SK-N-SH (cell line): ENCODE results near the gene STX5. TPM values are rescaled to one million over a fixed set of nuclear protein-coding genes. Genes with fewer than 3 reads are reported as not detected.

Experiments used
- CTCF ChIA-PET: fragments of 300-600, 350-600 bp; formaldehyde crosslinking; extraction: SDS; loops from one replicate; lab custom pipeline; 2021; lab: Yijun Ruan, JAX
- POLR2A ChIA-PET: fragments of 350-600 bp; sonication (Branson Sonifier 250); formaldehyde crosslinking; extraction: SDS; loops from one replicate; lab custom pipeline; 2020; ENCODE audit warnings: antibody characterized with exemption, inconsistent platforms; lab: Yijun Ruan, JAX
- DNase-seq: peaks from one replicate; pipeline ENCODE4 v3.0.0; 2012
- H2AFZ ChIP-seq: fragments of 200-600 bp; sonication (generic); 2 replicates; pipeline ENCODE4 v1.8.1; 2016; ENCODE audit warnings: antibody characterized with exemption, mild to moderate bottlenecking, low read depth
- H3F3A ChIP-seq: fragments of 200-600 bp; sonication (generic); replicated peaks from 2 replicates; pipeline ENCODE3; 2016; ENCODE audit warnings: antibody characterized with exemption, mild to moderate bottlenecking; ENCODE audit not compliant: insufficient read depth
- H3K27ac ChIP-seq, 2 experiments: fragments of 200-500 bp in 1 of 2; fragments of 200-600 bp in 1 of 2; sonication (Bioruptor generic) in 1 of 2; sonication (generic), shearing (Covaris generic) in 1 of 2; 2 replicates each; pipeline versions ENCODE4 v1.5.1 to v1.6.1; 2014 to 2016; ENCODE audit warnings: low read depth in 2 of 2, inconsistent platforms in 1 of 2, low read length in 1 of 2, mild to moderate bottlenecking in 1 of 2, mixed read lengths in 1 of 2
- H3K27me3 ChIP-seq: fragments of 200-600 bp; sonication (generic), shearing (Covaris generic); 2 replicates; pipeline ENCODE4 v1.6.1; 2016; ENCODE audit warnings: mixed run types; ENCODE audit not compliant: insufficient read depth
- H3K36me3 ChIP-seq, 2 experiments: fragments of 200-500 bp in 1 of 2; fragments of 200-600 bp in 1 of 2; sonication (Bioruptor generic) in 1 of 2; sonication (generic) in 1 of 2; replicated peaks in 1 of 2; 2 replicates each; pipeline versions ENCODE3 to v1.5.1; 2014 to 2016; ENCODE audit warnings: low read length in 1 of 2, mild to moderate bottlenecking in 1 of 2; ENCODE audit not compliant: insufficient read depth in 2 of 2, control insufficient read depth in 1 of 2
- H3K4me1 ChIP-seq, 2 experiments: fragments of 200-500 bp in 1 of 2; fragments of 200-600 bp in 1 of 2; sonication (Bioruptor generic) in 1 of 2; sonication (generic), shearing (Covaris generic) in 1 of 2; 2 replicates each; pipeline versions ENCODE4 v1.5.1 to v1.6.1; 2014 to 2016; ENCODE audit warnings: low read depth in 1 of 2, low read length in 1 of 2, mixed run types in 1 of 2; ENCODE audit not compliant: insufficient read depth in 2 of 2, control insufficient read depth in 1 of 2
- H3K4me2 ChIP-seq: fragments of 200-600 bp; sonication (generic), shearing (Covaris generic); 2 replicates; pipeline ENCODE4 v1.6.1; 2017; ENCODE audit warnings: mixed run types
- H3K4me3 ChIP-seq, 2 experiments: fragments of 200-500 bp in 1 of 2; fragments of 200-600 bp in 1 of 2; sonication (Bioruptor generic) in 1 of 2; sonication (generic), shearing (Covaris generic) in 1 of 2; 2 replicates each; pipeline versions ENCODE4 v1.5.1 to v1.8.1; 2014 to 2016; ENCODE audit warnings: low read depth in 2 of 2, inconsistent platforms in 1 of 2, low read length in 1 of 2, mild to moderate bottlenecking in 1 of 2, mixed read lengths in 1 of 2, moderate library complexity in 1 of 2
- H3K79me2 ChIP-seq: fragments of 200-600 bp; sonication (generic); 2 replicates; pipeline ENCODE4 v1.8.1; 2017; ENCODE audit warnings: mild to moderate bottlenecking; ENCODE audit not compliant: insufficient read depth
- H3K9ac ChIP-seq: fragments of 200-600 bp; sonication (generic); 2 replicates; pipeline ENCODE4 v1.6.1; 2017; ENCODE audit warnings: mixed run types
- H3K9me2 ChIP-seq: fragments of 200-600 bp; sonication (generic); 2 replicates; pipeline ENCODE4 v1.6.1; 2017; ENCODE audit warnings: mixed run types
- H3K9me3 ChIP-seq: fragments of 200-600 bp; sonication (generic); 2 replicates; pipeline ENCODE4 v1.6.1; 2017; ENCODE audit warnings: mixed run types, mild to moderate bottlenecking, moderate library complexity
- H4K20me1 ChIP-seq: fragments of 200-600 bp; sonication (generic); 2 replicates; pipeline ENCODE4 v1.6.1; 2017; ENCODE audit warnings: mild to moderate bottlenecking, mixed run types; ENCODE audit not compliant: insufficient read depth
- CHD2 ChIP-seq: fragments of 150-350 bp; IDR thresholded peaks from 2 replicates; pipeline ENCODE4 v1.6.1; 2018; ENCODE audit warnings: low read length; ENCODE audit not compliant: partially characterized antibody
- EP300 ChIP-seq, 2 experiments: IDR thresholded peaks; 2 replicates each; pipeline versions ENCODE4 v1.4.0 to v1.6.1; 2012; ENCODE audit warnings: borderline replicate concordance in 1 of 2, low read depth in 1 of 2, low read length in 1 of 2
- EZH2phosphoT487 ChIP-seq: fragments of 200-600 bp; sonication (generic); IDR thresholded peaks from 2 replicates; pipeline ENCODE4 v1.6.1; 2017; ENCODE audit warnings: low read depth, mixed run types, mild to moderate bottlenecking, antibody characterized with exemption, moderate library complexity, borderline replicate concordance
- FOSL2 ChIP-seq: IDR thresholded peaks from 2 replicates; pipeline ENCODE4 v1.4.0; 2012; ENCODE audit warnings: low read depth, mild to moderate bottlenecking, moderate library complexity, borderline replicate concordance
- FOXJ3 ChIP-seq: sonication (generic); formaldehyde crosslinking; IDR thresholded peaks from 2 replicates; pipeline ENCODE4 v1.5.1; 2020; ENCODE audit warnings: mild to moderate bottlenecking, missing genetic modification reagents
- FOXM1 ChIP-seq: IDR thresholded peaks from 2 replicates; pipeline ENCODE4 v1.4.0; 2012; ENCODE audit warnings: low read depth, mild to moderate bottlenecking
- MEF2A ChIP-seq: IDR thresholded peaks from 2 replicates; pipeline ENCODE4 v1.4.0; 2012; ENCODE audit warnings: low read depth, borderline replicate concordance
- MXI1 ChIP-seq: IDR thresholded peaks from 2 replicates; pipeline ENCODE4 v1.6.1; 2012; ENCODE audit warnings: mild to moderate bottlenecking, low read depth, low read length, improper control_type of control experiment
- NFIC ChIP-seq: IDR thresholded peaks from 2 replicates; pipeline ENCODE4 v1.4.0; 2012; ENCODE audit warnings: borderline replicate concordance
- RAD21 ChIP-seq: IDR thresholded peaks from 2 replicates; pipeline ENCODE4 v1.6.1; 2012; ENCODE audit warnings: mild to moderate bottlenecking, low read length
- RCOR1 ChIP-seq: fragments of 150-350 bp; IDR thresholded peaks from 2 replicates; pipeline ENCODE4 v1.6.1; 2017; ENCODE audit warnings: antibody characterized with exemption, low read length
- TAF1 ChIP-seq: IDR thresholded peaks from 2 replicates; pipeline ENCODE4 v1.6.1; 2012; ENCODE audit warnings: low read depth, mild to moderate bottlenecking, low read length, moderate library complexity, borderline replicate concordance
- TCF12 ChIP-seq: IDR thresholded peaks from 2 replicates; pipeline ENCODE4 v1.4.0; 2012
- USF1 ChIP-seq: IDR thresholded peaks from 2 replicates; pipeline ENCODE4 v1.4.0; 2012; ENCODE audit warnings: low read depth, borderline replicate concordance
- YY1 ChIP-seq: IDR thresholded peaks from 2 replicates; pipeline ENCODE4 v1.4.0; 2012; ENCODE audit warnings: low read depth, mild to moderate bottlenecking
- WGBS: methylation state at CpG from one replicate; pipeline ENCODE4 v1.1.6; 2017; ENCODE audit warnings: low lambda C conversion rate; 5-methylcytosine and 5-hydroxymethylcytosine counted together
- polyA plus RNA-seq, 3 experiments: library from polyadenylated mRNA; depleted of rRNA; stranded (reverse); fragments of >200 nt; gene quantifications; 2 replicates each; pipeline ENCODE4 v1.2.3, GENCODE V29; 2012
- TF ChIP-seq, protein P1 (sequence below): fragments of 150-350 bp; IDR thresholded peaks from 2 replicates; pipeline ENCODE4 v1.6.1; 2016; ENCODE audit warnings: mild to moderate bottlenecking, low read depth, low read length
- TF ChIP-seq, protein P2 (sequence below): fragments of 150-350 bp; IDR thresholded peaks from 2 replicates; pipeline ENCODE4 v1.6.1; 2017; ENCODE audit warnings: antibody characterized with exemption, low read length, low read depth, borderline replicate concordance
- TF ChIP-seq, protein P3 (sequence below): IDR thresholded peaks from 2 replicates; pipeline ENCODE4 v1.4.0; 2012; ENCODE audit warnings: low read depth, borderline replicate concordance

Gene STX5
- polyA plus RNA-seq, 1 of the 3 experiments (the other 2 are of a cell fraction): 24.2 TPM

DNA sequence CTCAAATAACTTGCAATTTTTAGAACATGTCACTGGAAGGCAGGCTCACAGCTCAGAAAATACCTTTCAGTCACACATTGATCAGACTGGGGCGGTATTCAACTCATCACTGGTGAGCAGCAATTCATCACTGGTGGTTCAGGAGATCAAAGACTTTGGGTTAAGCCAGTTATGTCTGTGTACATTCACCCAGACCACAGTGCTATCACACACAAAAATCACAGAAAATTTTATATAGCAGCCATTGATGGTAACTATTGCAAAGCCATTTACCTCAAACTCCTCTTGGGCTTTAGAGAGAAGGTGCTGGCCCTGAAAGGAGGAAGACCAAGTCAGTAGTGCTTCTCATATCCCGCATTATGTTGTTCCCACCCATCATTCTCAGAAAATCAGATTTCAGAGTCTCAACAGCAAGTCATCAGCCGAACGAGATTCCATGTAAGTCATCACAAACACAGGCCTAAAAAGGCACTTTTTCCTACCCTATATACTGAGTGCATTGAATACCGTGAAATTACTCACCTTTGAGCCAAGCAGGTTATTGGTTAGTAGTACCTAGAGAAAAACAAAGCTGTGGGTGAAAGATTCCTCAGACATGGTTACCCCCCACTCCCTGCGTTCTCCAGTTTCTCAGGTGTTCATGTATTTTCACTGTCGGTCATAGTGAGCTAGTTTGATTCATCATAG lies 21.6 kb upstream of the STX5 start:
- peaks cover 39% of the 10 kb centered on the region for H4K20me1 ChIP-seq
- DNase-seq: no peak
- 45% methylated on average over 7 of the region's 7 CpGs for WGBS
- peak overlapping the region; percentile 11 to 58; a peak in 3 of 4 replicates for H3K27ac ChIP-seq
- POLR2A ChIA-PET: interaction anchor here (0.6 to 9.4 kb wide), 4 partner anchors 13 to 72 kb away, joined by 7 to 146 read pairs (median 28); partner anchors contain the start of genes SLC3A2, TMEM179B and WDR74
- H3K9me3 ChIP-seq: no peaks in the 10 kb centered on the region
- H3K4me3 ChIP-seq: peak overlapping the region; percentile 90 to 94
- peaks cover 14 to 16% of the 10 kb centered on the region in 2 experiments; a peak in 3 of 4 replicates for H3K4me1 ChIP-seq
- H3K4me2 ChIP-seq: peak overlapping the region; percentile 84
- TF ChIP-seq, protein P1, sequence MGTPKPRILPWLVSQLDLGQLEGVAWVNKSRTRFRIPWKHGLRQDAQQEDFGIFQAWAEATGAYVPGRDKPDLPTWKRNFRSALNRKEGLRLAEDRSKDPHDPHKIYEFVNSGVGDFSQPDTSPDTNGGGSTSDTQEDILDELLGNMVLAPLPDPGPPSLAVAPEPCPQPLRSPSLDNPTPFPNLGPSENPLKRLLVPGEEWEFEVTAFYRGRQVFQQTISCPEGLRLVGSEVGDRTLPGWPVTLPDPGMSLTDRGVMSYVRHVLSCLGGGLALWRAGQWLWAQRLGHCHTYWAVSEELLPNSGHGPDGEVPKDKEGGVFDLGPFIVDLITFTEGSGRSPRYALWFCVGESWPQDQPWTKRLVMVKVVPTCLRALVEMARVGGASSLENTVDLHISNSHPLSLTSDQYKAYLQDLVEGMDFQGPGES: no peak
- TF ChIP-seq, all 33 proteins: peak for 0
- no peaks in the 10 kb centered on the region for H3K9me2 ChIP-seq
- peaks cover 53% of the 10 kb centered on the region for H3F3A ChIP-seq
- H3K36me3 ChIP-seq: peaks cover 34 to 38% of the 10 kb centered on the region in 2 experiments
- H3K27me3 ChIP-seq: no peaks in the 10 kb centered on the region
- H2AFZ ChIP-seq: no peak overlapping the region
- H3K9ac ChIP-seq: peak overlapping the region; percentile 92
- CTCF ChIA-PET: interaction anchor here (1.1 to 5.2 kb wide), 4 partner anchors 12 to 67 kb away, joined by 3 to 46 read pairs (median 9); partner anchors contain the start of genes SLC3A2, TMEM179B and WDR74
- H3K79me2 ChIP-seq: peaks cover 53% of the 10 kb centered on the region

DNA sequence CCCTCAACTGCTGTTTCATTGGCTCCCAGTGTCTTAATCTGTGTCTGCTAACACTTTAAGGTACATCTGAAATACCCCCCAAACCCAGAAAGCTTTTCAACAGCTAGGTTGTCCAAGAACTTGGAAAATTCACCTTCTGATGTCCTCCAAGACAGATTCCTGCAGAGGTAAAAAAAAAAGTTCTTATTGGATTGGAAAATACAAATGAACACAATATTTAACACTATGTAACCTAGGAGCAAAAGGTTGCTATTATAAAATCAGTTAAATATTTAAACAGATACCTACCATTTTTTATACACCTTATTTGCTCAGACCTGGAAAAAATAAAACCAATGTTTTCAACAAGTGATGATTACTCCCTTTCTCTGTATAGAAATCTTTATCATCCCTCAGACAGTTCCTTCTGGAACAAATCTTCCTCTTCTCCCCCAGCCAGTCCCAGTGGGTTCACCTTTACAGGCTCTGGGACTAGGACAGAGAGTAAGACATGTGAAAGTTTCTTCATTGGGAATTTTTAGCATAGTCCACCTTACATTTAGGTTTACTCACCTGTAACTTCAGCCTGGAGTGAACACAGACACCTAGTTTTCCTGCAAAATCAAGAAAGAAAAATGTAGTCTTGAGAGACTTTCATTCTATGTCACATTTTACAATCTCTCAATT lies 20.8 kb upstream of the STX5 start:
- Histone ChIP-seq H3K27me3 (no peaks in the 10 kb centered on the region), H3K4me2 (peak overlapping the region; percentile 84), H3K79me2 (peaks cover 46% of the 10 kb centered on the region), H3K4me1 (peaks cover 12 to 14% of the 10 kb centered on the region in 2 experiments; a peak in 3 of 4 replicates), H3K9me2 (no peaks in the 10 kb centered on the region), H3K9me3 (no peaks in the 10 kb centered on the region), H3F3A (peaks cover 53% of the 10 kb centered on the region), H4K20me1 (peaks cover 39% of the 10 kb centered on the region), H2AFZ (no peak overlapping the region), H3K4me3 (no peak overlapping the region), H3K9ac (peak overlapping the region; percentile 92; the same call in 1 of the 2 replicates), H3K27ac (peak overlapping the region in 1 of 2 experiments; percentile 17; a peak in 1 of 4 replicates), H3K36me3 (peaks cover 34 to 38% of the 10 kb centered on the region in 2 experiments)
- POLR2A ChIA-PET: interaction anchor here (9.4 kb wide), 1 partner anchor 12 kb away, joined by 146 read pairs; the partner anchor contains the start of gene WDR74
- no peak for DNase-seq
- CTCF ChIA-PET: interaction anchor here (1.5 kb wide), 1 partner anchor 66 kb away, joined by 5 read pairs; no protein-coding TSS in a partner anchor
- TF ChIP-seq, protein P2, sequence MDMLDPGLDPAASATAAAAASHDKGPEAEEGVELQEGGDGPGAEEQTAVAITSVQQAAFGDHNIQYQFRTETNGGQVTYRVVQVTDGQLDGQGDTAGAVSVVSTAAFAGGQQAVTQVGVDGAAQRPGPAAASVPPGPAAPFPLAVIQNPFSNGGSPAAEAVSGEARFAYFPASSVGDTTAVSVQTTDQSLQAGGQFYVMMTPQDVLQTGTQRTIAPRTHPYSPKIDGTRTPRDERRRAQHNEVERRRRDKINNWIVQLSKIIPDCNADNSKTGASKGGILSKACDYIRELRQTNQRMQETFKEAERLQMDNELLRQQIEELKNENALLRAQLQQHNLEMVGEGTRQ: no peak
- TF ChIP-seq, protein P3, sequence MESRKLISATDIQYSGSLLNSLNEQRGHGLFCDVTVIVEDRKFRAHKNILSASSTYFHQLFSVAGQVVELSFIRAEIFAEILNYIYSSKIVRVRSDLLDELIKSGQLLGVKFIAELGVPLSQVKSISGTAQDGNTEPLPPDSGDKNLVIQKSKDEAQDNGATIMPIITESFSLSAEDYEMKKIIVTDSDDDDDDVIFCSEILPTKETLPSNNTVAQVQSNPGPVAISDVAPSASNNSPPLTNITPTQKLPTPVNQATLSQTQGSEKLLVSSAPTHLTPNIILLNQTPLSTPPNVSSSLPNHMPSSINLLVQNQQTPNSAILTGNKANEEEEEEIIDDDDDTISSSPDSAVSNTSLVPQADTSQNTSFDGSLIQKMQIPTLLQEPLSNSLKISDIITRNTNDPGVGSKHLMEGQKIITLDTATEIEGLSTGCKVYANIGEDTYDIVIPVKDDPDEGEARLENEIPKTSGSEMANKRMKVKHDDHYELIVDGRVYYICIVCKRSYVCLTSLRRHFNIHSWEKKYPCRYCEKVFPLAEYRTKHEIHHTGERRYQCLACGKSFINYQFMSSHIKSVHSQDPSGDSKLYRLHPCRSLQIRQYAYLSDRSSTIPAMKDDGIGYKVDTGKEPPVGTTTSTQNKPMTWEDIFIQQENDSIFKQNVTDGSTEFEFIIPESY: no peak
- TF ChIP-seq TAF1: no peak
- no peak for TF ChIP-seq RAD21
- TF ChIP-seq FOXM1: no peak
- TF ChIP-seq NFIC: no peak
- TF ChIP-seq EP300 (IDR thresholded peaks at IDR 0.05; ENCODE audit: borderline replicate concordance in 1 of 2, low read depth in 1 of 2, low read length in 1 of 2): no peak
- no peak for TF ChIP-seq FOXJ3 (CRISPR knock-in tag)
- TF ChIP-seq CHD2: no peak
- no peak for TF ChIP-seq YY1
- no peak for TF ChIP-seq TCF12
- TF ChIP-seq EZH2phosphoT487: no peak
- no peak for TF ChIP-seq MEF2A
- no peak for TF ChIP-seq MXI1
- no peak for TF ChIP-seq RCOR1
- no peak for TF ChIP-seq USF1
- TF ChIP-seq FOSL2: no peak
